ENCODE results near the gene CCL5. TPM values are rescaled to one million over a fixed set of nuclear protein-coding genes. Genes with fewer than 3 reads are reported as not detected.

Gene CCL5
- total and polyA plus RNA-seq, 2 experiments from 2014 or later: not detected

GRCh38 chr17:35894206-35894605 is 14.0 kb upstream of the CCL5 start:
- ATAC-seq: no peak
- TF ChIP-seq JUNB (IDR thresholded peaks at IDR 0.05; ENCODE audit: unreplicated experiment): no peak
- no peak for TF ChIP-seq EZH2phosphoT487 (IDR thresholded peaks at IDR 0.05; ENCODE audit: unreplicated experiment)
- no peak for TF ChIP-seq NANOG (IDR thresholded peaks at IDR 0.05; ENCODE audit: borderline replicate concordance)
- no peak for TF ChIP-seq REST (IDR thresholded peaks at IDR 0.05; ENCODE audit: unreplicated experiment)
- no peak for TF ChIP-seq POLR2AphosphoS5 (IDR thresholded peaks at IDR 0.05; ENCODE audit: low read depth)
- H3K4me2 ChIP-seq: no peak overlapping the region

DNA sequence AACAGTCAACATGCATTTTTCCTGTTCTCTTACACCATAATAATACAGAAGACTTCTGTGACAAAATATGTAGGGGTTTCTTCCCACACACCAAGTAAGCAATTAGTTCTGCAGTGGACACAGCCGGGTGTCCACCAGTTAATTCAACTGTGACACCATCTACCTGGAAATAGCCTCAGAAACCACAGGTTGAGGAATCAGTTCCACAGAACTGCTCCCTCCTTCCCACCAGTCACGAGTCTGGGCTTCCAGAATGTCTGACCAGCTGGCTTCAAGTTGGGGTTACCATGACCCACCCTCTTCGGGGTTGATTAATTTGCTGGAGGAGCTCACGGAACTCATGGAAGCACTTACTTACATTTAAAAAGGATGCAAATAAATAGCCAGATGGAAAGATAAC is 13.6 kb upstream of the CCL5 start:
- no peaks in the 10 kb centered on the region for H3K9me2 ChIP-seq (ENCODE audit: insufficient read depth)

More at GRCh38 chr17:35894206-35894605, 14.0 kb upstream of the CCL5 start:
- peaks cover 18% of the 10 kb centered on the region for H3K4me1 Mint-ChIP-seq
- no peak overlapping the region for H3K27ac ChIP-seq (ENCODE audit: low read depth)
- no peaks in the 10 kb centered on the region for H3K36me3 ChIP-seq (ENCODE audit: insufficient read depth)
- no peaks in the 10 kb centered on the region for H3F3A ChIP-seq (replicated peaks; ENCODE audit: low read depth)
- no peaks in the 10 kb centered on the region for H4K20me1 ChIP-seq (replicated peaks; ENCODE audit: insufficient read depth)
- H3K4me3 ChIP-seq: no peak overlapping the region
- no peak overlapping the region for H2AFZ ChIP-seq
- H3K27me3 Mint-ChIP-seq (ENCODE audit: insufficient read depth, low read depth, poor library complexity): peaks cover 3% of the 10 kb centered on the region
- no peak overlapping the region for H3K27ac Mint-ChIP-seq
- DNase-seq (ENCODE audit: low spot score): no peak
- H3K4me1 ChIP-seq (ENCODE audit: insufficient read depth): no peaks in the 10 kb centered on the region; the same call in 1 of the 2 replicates
- H3K36me3 Mint-ChIP-seq (ENCODE audit: low read depth): no peaks in the 10 kb centered on the region
- H3K79me2 ChIP-seq (replicated peaks; ENCODE audit: insufficient read depth): no peaks in the 10 kb centered on the region
- no peak overlapping the region for H3K4me3 Mint-ChIP-seq
- H3K9me3 Mint-ChIP-seq: no peaks in the 10 kb centered on the region
- no peaks in the 10 kb centered on the region for H3K9me2 ChIP-seq (ENCODE audit: insufficient read depth)
- no peaks in the 10 kb centered on the region for H3K27me3 ChIP-seq (ENCODE audit: insufficient read depth)

More for the DNA sequence above, 13.6 kb upstream of the CCL5 start:
- H3K9me3 Mint-ChIP-seq: no peaks in the 10 kb centered on the region
- Histone ChIP-seq H3K36me3 (ENCODE audit: insufficient read depth) (no peaks in the 10 kb centered on the region), H3K4me1 (ENCODE audit: insufficient read depth) (no peaks in the 10 kb centered on the region; the same call in 1 of the 2 replicates), H3F3A (replicated peaks; ENCODE audit: low read depth) (no peaks in the 10 kb centered on the region), H4K20me1 (replicated peaks; ENCODE audit: insufficient read depth) (no peaks in the 10 kb centered on the region), H3K4me3 (no peak overlapping the region), H2AFZ (no peak overlapping the region), H3K27me3 (ENCODE audit: insufficient read depth) (no peaks in the 10 kb centered on the region), H3K79me2 (replicated peaks; ENCODE audit: insufficient read depth) (no peaks in the 10 kb centered on the region), H3K4me2 (no peak overlapping the region), H3K27ac (ENCODE audit: low read depth) (no peak overlapping the region)
- no peak overlapping the region for H3K4me3 Mint-ChIP-seq
- no peak for ATAC-seq
- DNase-seq (ENCODE audit: low spot score): no peak
- peaks cover 3% of the 10 kb centered on the region for H3K27me3 Mint-ChIP-seq (ENCODE audit: insufficient read depth, low read depth, poor library complexity)
- no peak overlapping the region for H3K27ac Mint-ChIP-seq
- TF ChIP-seq, protein P1, sequence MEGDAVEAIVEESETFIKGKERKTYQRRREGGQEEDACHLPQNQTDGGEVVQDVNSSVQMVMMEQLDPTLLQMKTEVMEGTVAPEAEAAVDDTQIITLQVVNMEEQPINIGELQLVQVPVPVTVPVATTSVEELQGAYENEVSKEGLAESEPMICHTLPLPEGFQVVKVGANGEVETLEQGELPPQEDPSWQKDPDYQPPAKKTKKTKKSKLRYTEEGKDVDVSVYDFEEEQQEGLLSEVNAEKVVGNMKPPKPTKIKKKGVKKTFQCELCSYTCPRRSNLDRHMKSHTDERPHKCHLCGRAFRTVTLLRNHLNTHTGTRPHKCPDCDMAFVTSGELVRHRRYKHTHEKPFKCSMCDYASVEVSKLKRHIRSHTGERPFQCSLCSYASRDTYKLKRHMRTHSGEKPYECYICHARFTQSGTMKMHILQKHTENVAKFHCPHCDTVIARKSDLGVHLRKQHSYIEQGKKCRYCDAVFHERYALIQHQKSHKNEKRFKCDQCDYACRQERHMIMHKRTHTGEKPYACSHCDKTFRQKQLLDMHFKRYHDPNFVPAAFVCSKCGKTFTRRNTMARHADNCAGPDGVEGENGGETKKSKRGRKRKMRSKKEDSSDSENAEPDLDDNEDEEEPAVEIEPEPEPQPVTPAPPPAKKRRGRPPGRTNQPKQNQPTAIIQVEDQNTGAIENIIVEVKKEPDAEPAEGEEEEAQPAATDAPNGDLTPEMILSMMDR (conservative IDR thresholded peaks at IDR 0.05; ENCODE audit: low read depth in 2 of 2): no peak
- TF ChIP-seq REST (IDR thresholded peaks at IDR 0.05; ENCODE audit: unreplicated experiment) (no peak), CREB1 (CRISPR knock-in tag; IDR thresholded peaks at IDR 0.05; ENCODE audit: low read depth) (no peak), EZH2phosphoT487 (IDR thresholded peaks at IDR 0.05; ENCODE audit: unreplicated experiment) (no peak), POLR2AphosphoS5 (IDR thresholded peaks at IDR 0.05; ENCODE audit: low read depth) (no peak), STAT1 (IDR thresholded peaks at IDR 0.05; ENCODE audit: unreplicated experiment) (no peak)
- H3K36me3 Mint-ChIP-seq (ENCODE audit: low read depth): no peaks in the 10 kb centered on the region
- peaks cover 18% of the 10 kb centered on the region for H3K4me1 Mint-ChIP-seq

Data from GM23338 (cell line).